ENCODE results near the gene ANKRD36.
"Not testable (repeated sequence)": the region's sequence is repeated elsewhere in the genome, so short reads cannot be mapped to it uniquely, and the experiment has no call there.

The ANKRD36 gene

GRCh38 chr2:97111246-97111645 lies 1.7 kb upstream of the ANKRD36 start:
- H3K36me3 ChIP-seq (ENCODE audit: control insufficient read depth, insufficient read depth, low read length); H3K27me3 ChIP-seq (ENCODE audit: control insufficient read depth, insufficient read depth, low read length); H3K4me2 ChIP-seq (ENCODE audit: low read length): not testable (repeated sequence)

GRCh38 chr2:97112320-97113049 lies 468 bp upstream of the ANKRD36 start:
- H3K4me2 ChIP-seq (ENCODE audit: low read length): peak overlapping the region; percentile 70
- not testable (repeated sequence) for H3K9me3 ChIP-seq (ENCODE audit: control insufficient read depth, low read length); H3K27me3 ChIP-seq (ENCODE audit: control insufficient read depth, insufficient read depth, low read length); H3K4me1 ChIP-seq; H3K36me3 ChIP-seq (ENCODE audit: control insufficient read depth, insufficient read depth, low read length); H3K79me2 ChIP-seq; H3K9ac ChIP-seq
- TF ChIP-seq, protein P1, sequence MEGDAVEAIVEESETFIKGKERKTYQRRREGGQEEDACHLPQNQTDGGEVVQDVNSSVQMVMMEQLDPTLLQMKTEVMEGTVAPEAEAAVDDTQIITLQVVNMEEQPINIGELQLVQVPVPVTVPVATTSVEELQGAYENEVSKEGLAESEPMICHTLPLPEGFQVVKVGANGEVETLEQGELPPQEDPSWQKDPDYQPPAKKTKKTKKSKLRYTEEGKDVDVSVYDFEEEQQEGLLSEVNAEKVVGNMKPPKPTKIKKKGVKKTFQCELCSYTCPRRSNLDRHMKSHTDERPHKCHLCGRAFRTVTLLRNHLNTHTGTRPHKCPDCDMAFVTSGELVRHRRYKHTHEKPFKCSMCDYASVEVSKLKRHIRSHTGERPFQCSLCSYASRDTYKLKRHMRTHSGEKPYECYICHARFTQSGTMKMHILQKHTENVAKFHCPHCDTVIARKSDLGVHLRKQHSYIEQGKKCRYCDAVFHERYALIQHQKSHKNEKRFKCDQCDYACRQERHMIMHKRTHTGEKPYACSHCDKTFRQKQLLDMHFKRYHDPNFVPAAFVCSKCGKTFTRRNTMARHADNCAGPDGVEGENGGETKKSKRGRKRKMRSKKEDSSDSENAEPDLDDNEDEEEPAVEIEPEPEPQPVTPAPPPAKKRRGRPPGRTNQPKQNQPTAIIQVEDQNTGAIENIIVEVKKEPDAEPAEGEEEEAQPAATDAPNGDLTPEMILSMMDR (IDR thresholded peaks at IDR 0.05): peak; percentile 93
- peak overlapping the region; percentile 58 for H3K4me3 ChIP-seq (ENCODE audit: low read depth, low read length)
- peak overlapping the region; percentile 97 for H2AFZ ChIP-seq
- peak overlapping the region; percentile 76 for H3K27ac ChIP-seq

More at GRCh38 chr2:97111246-97111645, 1.7 kb upstream of the ANKRD36 start:
- H3K79me2 ChIP-seq; H3K9me3 ChIP-seq (ENCODE audit: control insufficient read depth, low read length); H3K4me1 ChIP-seq; H3K9ac ChIP-seq; H3K27ac ChIP-seq; H3K4me3 ChIP-seq (ENCODE audit: low read depth, low read length); H2AFZ ChIP-seq: not testable (repeated sequence)

GRCh38 chr2:97113882-97114255 lies 916 bp downstream of the ANKRD36 start:
- peak overlapping the region; percentile 76 for H3K27ac ChIP-seq
- not testable (repeated sequence) for H3K4me1 ChIP-seq; H3K9me3 ChIP-seq (ENCODE audit: control insufficient read depth, low read length); H3K36me3 ChIP-seq (ENCODE audit: control insufficient read depth, insufficient read depth, low read length); H3K9ac ChIP-seq; H3K79me2 ChIP-seq; H3K27me3 ChIP-seq (ENCODE audit: control insufficient read depth, insufficient read depth, low read length)
- H2AFZ ChIP-seq: peak overlapping the region; percentile 94
- H3K4me2 ChIP-seq (ENCODE audit: low read length): peak overlapping the region; percentile 61
- peak overlapping the region; percentile 47 for H3K4me3 ChIP-seq (ENCODE audit: low read depth, low read length)

GRCh38 chr2:97129090-97129489 lies 16.1 kb downstream of the ANKRD36 start:
- not testable (repeated sequence) for H3K4me1 ChIP-seq; H3K9ac ChIP-seq; H3K9me3 ChIP-seq (ENCODE audit: control insufficient read depth, low read length); H3K27me3 ChIP-seq (ENCODE audit: control insufficient read depth, insufficient read depth, low read length); H2AFZ ChIP-seq; H3K79me2 ChIP-seq; H3K36me3 ChIP-seq (ENCODE audit: control insufficient read depth, insufficient read depth, low read length); H3K4me2 ChIP-seq (ENCODE audit: low read length); H3K4me3 ChIP-seq (ENCODE audit: low read depth, low read length); H3K27ac ChIP-seq

DNA sequence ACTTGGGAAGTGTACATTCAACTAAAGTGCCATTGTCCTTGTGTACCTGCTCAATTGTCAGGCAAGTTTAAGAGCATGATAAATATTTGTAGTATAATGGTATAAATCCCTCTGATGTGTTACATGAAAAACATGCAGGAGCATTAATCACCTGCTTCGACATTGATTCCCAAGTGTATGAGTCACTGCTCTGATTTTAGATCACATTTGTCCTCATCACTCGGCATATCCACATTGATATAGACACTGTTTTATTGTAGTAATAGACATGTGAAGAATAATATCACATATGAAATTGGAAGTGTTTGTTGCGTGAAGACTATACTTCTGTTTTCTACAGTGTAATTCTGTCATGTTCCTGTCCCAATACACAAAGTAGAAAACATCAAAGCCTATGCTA lies 31.1 kb downstream of the ANKRD36 start:
- not testable (repeated sequence) for H3K79me2 ChIP-seq

DNA sequence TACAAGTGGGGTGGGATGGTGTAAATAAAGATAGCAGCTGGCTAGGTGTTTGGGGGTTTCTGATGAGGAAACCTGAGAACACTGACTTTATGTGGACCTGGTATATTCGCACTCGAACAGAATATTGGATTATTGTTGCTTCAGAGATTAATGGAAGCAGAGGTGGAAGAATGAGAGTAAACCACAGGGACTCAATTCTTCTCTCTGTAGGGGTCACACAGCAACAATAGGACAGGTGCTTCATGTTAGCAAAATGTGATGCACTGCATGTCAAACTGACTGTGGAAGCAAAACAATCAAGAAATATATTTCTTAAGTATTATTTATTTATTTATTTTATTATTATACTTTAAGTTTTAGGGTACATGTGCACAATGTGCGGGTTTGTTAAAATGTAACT lies 53.6 kb downstream of the ANKRD36 start:
- not testable (repeated sequence) for H3K27ac ChIP-seq; H3K36me3 ChIP-seq (ENCODE audit: control insufficient read depth, insufficient read depth, low read length); H3K79me2 ChIP-seq; H3K4me3 ChIP-seq (ENCODE audit: low read depth, low read length); H3K4me2 ChIP-seq (ENCODE audit: low read length); H3K4me1 ChIP-seq; H3K9me3 ChIP-seq (ENCODE audit: control insufficient read depth, low read length); H3K9ac ChIP-seq; H2AFZ ChIP-seq; H3K27me3 ChIP-seq (ENCODE audit: control insufficient read depth, insufficient read depth, low read length)

More for the DNA sequence above, 31.1 kb downstream of the ANKRD36 start:
- H2AFZ ChIP-seq; H3K36me3 ChIP-seq (ENCODE audit: control insufficient read depth, insufficient read depth, low read length); H3K9me3 ChIP-seq (ENCODE audit: control insufficient read depth, low read length); H3K27me3 ChIP-seq (ENCODE audit: control insufficient read depth, insufficient read depth, low read length); H3K4me1 ChIP-seq; H3K9ac ChIP-seq; H3K4me2 ChIP-seq (ENCODE audit: low read length); H3K4me3 ChIP-seq (ENCODE audit: low read depth, low read length); H3K27ac ChIP-seq: not testable (repeated sequence)

- not testable (repeated sequence) for H3K9me3 ChIP-seq (ENCODE audit: control insufficient read depth, low read length); H3K36me3 ChIP-seq (ENCODE audit: control insufficient read depth, insufficient read depth, low read length); H3K27me3 ChIP-seq (ENCODE audit: control insufficient read depth, insufficient read depth, low read length); H3K27ac ChIP-seq; H3K4me1 ChIP-seq; H3K4me2 ChIP-seq (ENCODE audit: low read length); H3K4me3 ChIP-seq (ENCODE audit: low read depth, low read length); H3K79me2 ChIP-seq; H3K9ac ChIP-seq; H2AFZ ChIP-seq
These were observed 55.0 kb downstream of the ANKRD36 start for GRCh38 chr2:97167938-97168337.

DNA sequence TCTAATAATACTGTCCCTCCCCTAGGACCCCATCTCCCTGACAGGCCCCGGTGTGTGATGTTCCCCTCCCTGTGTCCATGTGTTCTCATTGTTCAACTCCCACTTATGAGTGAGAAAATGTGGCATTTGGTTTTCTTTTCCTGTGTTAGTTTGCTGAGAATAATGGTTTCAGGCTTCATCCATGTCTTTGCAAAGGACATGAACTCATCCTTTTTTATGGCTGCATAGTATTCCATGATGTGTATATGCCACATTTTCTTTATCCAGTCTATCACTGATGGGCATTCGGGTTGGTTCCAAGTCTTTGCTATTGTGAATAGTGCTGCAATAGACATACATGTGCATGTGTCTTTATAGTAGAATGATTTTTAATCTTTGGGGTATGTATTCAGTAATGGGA lies 55.6 kb downstream of the ANKRD36 start:
- H3K79me2 ChIP-seq; H3K9ac ChIP-seq; H3K9me3 ChIP-seq (ENCODE audit: control insufficient read depth, low read length); H2AFZ ChIP-seq; H3K27ac ChIP-seq; H3K4me1 ChIP-seq; H3K27me3 ChIP-seq (ENCODE audit: control insufficient read depth, insufficient read depth, low read length); H3K36me3 ChIP-seq (ENCODE audit: control insufficient read depth, insufficient read depth, low read length); H3K4me2 ChIP-seq (ENCODE audit: low read length); H3K4me3 ChIP-seq (ENCODE audit: low read depth, low read length): not testable (repeated sequence)

DNA sequence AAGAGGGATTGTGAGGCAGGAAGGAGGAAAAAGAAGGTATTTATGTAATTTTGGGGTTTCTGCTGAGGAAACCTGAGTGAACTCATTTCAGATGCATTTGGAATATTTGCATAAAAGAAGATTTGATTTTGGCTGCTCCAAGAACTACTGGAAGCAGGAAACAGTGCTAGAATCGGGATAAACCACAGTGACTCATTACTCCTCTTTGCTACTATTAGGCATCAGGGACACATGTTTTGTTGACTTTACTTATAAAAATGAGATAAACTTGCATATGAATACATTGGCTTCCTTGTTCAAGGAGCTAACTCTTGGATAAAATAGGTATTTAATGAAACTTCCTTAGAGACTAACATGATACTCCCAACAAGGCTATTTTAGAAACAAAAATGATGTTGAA lies 67.4 kb downstream of the ANKRD36 start:
- not testable (repeated sequence) for H3K9ac ChIP-seq; H3K4me1 ChIP-seq; H3K79me2 ChIP-seq; H3K36me3 ChIP-seq (ENCODE audit: control insufficient read depth, insufficient read depth, low read length); H3K27me3 ChIP-seq (ENCODE audit: control insufficient read depth, insufficient read depth, low read length); H2AFZ ChIP-seq; H3K4me3 ChIP-seq (ENCODE audit: low read depth, low read length); H3K9me3 ChIP-seq (ENCODE audit: control insufficient read depth, low read length); H3K27ac ChIP-seq; H3K4me2 ChIP-seq (ENCODE audit: low read length)

GRCh38 chr2:97195349-97195748 lies 82.4 kb downstream of the ANKRD36 start:
- not testable (repeated sequence) for H3K4me1 ChIP-seq; H3K9ac ChIP-seq; H3K36me3 ChIP-seq (ENCODE audit: control insufficient read depth, insufficient read depth, low read length); H3K9me3 ChIP-seq (ENCODE audit: control insufficient read depth, low read length); H3K27me3 ChIP-seq (ENCODE audit: control insufficient read depth, insufficient read depth, low read length); H2AFZ ChIP-seq; H3K4me2 ChIP-seq (ENCODE audit: low read length); H3K27ac ChIP-seq; H3K79me2 ChIP-seq; H3K4me3 ChIP-seq (ENCODE audit: low read depth, low read length)
